Thymus (tissue), 11 donors: Measurements from ENCODE around the gene RAD51B. TPM values are rescaled to one million over a fixed set of nuclear protein-coding genes. Genes with fewer than 3 reads are reported as not detected.

Experiments
- DNase-seq, 9 donors: peaks; one replicate each; pipeline ENCODE4 v3.0.0-alpha.2; 2013; ENCODE audit warnings: low spot score in 9 of 9, low read depth in 6 of 9, missing footprints in 1 of 9
- H3K27ac ChIP-seq, 2 donors: one replicate each; pipeline ENCODE4 v1.5.1; 2013; ENCODE audit warnings: control low read depth in 1 of 2, low read depth in 1 of 2, low read length in 1 of 2, mild to moderate bottlenecking in 1 of 2, moderate library complexity in 1 of 2
- H3K27me3 ChIP-seq, 2 donors: one replicate each; pipeline ENCODE4 v1.5.1; 2013; ENCODE audit warnings: low read length in 1 of 2; ENCODE audit not compliant: control insufficient read depth in 2 of 2, insufficient read depth in 1 of 2
- H3K36me3 ChIP-seq, 2 donors: one replicate each; pipeline ENCODE4 v1.5.1; 2013; ENCODE audit warnings: low read length in 1 of 2, mild to moderate bottlenecking in 1 of 2, moderate library complexity in 1 of 2; ENCODE audit not compliant: control insufficient read depth in 2 of 2, insufficient read depth in 2 of 2
- H3K4me1 ChIP-seq, 2 donors: one replicate each; pipeline ENCODE4 v1.5.1; 2013; ENCODE audit warnings: low read length in 2 of 2; ENCODE audit not compliant: control insufficient read depth in 2 of 2, insufficient read depth in 2 of 2
- H3K4me3 ChIP-seq, 2 donors: one replicate each; pipeline ENCODE4 v1.5.1; 2013; ENCODE audit warnings: low read length in 2 of 2, control low read depth in 1 of 2, mild to moderate bottlenecking in 1 of 2
- H3K9me3 ChIP-seq, 2 donors: one replicate each; pipeline ENCODE4 v1.5.1; 2013; ENCODE audit warnings: low read length in 1 of 2, mild to moderate bottlenecking in 1 of 2; ENCODE audit not compliant: control insufficient read depth in 2 of 2, insufficient read depth in 1 of 2
- WGBS: extraction: QIAGEN DNeasy Blood & Tissue Kit; methylation state at CpG from one replicate; pipeline ENCODE4 v1.1.7; 2013; 5-methylcytosine and 5-hydroxymethylcytosine counted together
- polyA plus RNA-seq: library from polyadenylated mRNA; stranded (reverse); fragments of 200-250 nt; gene quantifications from one replicate; pipeline ENCODE4 v1.2.3, GENCODE V29; 2013
- total RNA-seq: library from RNA; stranded (reverse); fragments of 120-200 nt; gene quantifications from one replicate; pipeline ENCODE4 v1.2.4, GENCODE V29; 2013
- donor health status: healthy.

The RAD51B gene
- total and polyA plus RNA-seq, 2 donors: 7.8 to 17.8 TPM

DNA sequence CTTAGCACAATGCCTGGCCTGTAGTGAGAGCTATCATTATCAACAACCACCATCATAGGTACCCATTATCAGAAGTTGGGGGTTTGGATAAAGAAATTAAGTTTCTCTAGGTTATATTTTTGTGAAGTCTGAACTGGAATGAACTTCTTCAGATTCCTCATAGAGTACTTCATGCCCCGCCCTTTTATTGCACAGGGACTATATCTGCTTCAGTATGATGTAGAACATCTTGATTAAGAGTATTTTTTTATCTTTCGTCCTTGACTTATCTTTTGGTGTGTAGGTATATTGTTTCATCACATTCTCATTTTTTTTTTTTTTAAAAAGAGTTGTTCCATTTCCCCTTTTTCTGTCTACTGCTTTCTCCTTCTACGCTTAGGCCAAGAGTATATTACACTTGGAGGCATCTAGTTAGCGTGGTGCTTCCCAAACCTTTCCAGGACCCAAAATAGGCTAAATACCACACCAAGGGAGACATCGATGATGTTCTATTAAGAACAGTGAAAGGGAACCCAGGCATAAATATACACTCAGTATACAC lies 505.8 kb downstream of the RAD51B start:
- over 99% methylated on average over 5 of the region's 5 CpGs for WGBS
- no peaks in the 10 kb centered on the region for H3K36me3 ChIP-seq
- no peak for DNase-seq
- H3K27me3 ChIP-seq: no peaks in the 10 kb centered on the region
- no peak overlapping the region for H3K27ac ChIP-seq
- peaks cover 0 to 4% of the 10 kb centered on the region in 2 donors for H3K9me3 ChIP-seq
- H3K4me1 ChIP-seq: no peaks in the 10 kb centered on the region
- no peak overlapping the region for H3K4me3 ChIP-seq

DNA sequence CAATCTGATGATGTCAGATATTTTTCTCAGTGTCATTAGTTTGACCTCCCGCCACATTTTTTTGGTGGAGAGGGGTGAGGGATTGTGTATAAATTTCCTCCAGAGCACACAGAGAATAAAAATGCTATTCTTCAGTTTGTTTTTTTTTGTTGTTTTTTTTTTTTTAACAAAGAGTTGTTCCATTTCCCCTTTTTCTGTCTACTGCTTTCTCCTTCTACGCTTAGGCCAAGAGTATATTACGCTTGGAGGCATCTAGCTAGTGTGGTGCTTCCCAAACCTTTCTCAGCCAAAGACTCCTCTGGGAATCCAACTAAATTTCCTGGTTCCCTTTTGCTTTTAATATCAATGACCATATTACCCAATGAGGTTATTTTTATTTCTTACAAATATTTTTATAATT lies 507.7 kb downstream of the RAD51B start:
- 94% methylated on average over 3 of the region's 3 CpGs for WGBS
- no peaks in the 10 kb centered on the region for H3K36me3 ChIP-seq
- H3K27ac ChIP-seq: no peak overlapping the region
- no peak overlapping the region for H3K4me3 ChIP-seq
- H3K9me3 ChIP-seq: peaks cover 0 to 4% of the 10 kb centered on the region in 2 donors
- DNase-seq: no peak
- H3K4me1 ChIP-seq: no peaks in the 10 kb centered on the region
- no peaks in the 10 kb centered on the region for H3K27me3 ChIP-seq

DNA sequence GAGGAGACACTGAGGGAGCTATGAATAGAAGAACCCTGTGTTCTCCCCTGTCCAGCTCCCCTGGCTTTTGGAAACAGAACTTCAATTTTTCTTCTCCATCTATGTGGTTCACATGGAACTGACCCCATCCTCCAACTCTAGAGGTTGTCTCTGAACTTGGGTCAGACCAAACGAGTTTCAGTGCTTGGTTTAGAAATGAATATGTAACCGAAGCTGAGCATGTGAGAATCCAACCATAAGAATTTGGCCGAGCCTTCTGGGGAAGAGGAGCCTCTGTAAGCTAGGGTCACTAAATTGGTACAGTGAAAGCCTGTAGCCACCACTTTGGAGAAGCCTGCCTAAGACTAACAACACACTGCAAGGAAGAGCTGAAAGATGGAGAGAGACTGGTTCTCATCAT lies 508.9 kb downstream of the RAD51B start:
- Histone ChIP-seq H3K4me3 (no peak overlapping the region), H3K9me3 (peaks cover 0 to 4% of the 10 kb centered on the region in 2 donors), H3K4me1 (no peaks in the 10 kb centered on the region), H3K27me3 (no peaks in the 10 kb centered on the region), H3K36me3 (no peaks in the 10 kb centered on the region), H3K27ac (no peak overlapping the region)
- WGBS: 95% methylated on average over 3 of the region's 3 CpGs
- DNase-seq: no peak

DNA sequence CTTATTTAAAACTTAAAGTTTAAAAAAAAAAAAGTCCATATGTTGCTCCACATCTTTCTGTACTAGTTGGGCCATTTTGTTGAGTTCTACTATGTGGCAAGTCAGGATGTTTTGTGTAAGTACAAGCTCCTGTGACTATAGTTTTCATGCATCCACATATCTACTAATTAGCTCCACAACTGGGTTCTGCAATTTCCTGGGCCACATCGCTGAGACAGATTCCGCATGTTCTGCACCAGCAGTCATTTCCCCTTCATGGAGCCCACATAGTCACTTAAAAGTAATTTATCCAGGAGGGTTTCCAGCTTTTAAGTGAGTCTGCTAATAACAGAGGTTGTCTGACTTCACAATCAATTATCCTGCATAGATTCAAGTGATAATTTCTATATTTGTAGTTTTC lies 511.8 kb downstream of the RAD51B start:
- Histone ChIP-seq H3K4me3 (no peak overlapping the region), H3K9me3 (no peaks in the 10 kb centered on the region), H3K27me3 (no peaks in the 10 kb centered on the region), H3K27ac (no peak overlapping the region), H3K4me1 (no peaks in the 10 kb centered on the region), H3K36me3 (no peaks in the 10 kb centered on the region)
- no peak for DNase-seq
- WGBS: 96% methylated on average over 2 of the region's 2 CpGs

DNA sequence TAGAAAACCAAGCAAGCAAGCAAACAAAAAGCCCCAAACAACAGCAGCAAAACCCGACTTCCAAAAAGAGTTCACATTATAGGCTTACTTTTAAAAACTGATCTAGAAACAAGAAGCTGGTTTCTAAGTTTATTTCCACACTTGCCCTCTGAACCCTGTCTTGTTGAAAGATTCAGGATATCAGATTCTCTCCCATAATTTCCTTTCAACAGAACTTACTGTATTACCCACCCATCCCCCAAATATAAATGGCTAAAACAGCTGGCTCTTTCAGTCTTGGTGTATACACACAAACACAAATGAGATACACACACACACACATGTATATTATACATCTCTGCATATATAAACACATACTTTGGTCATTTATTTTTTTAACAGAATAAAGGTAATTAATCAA lies 512.4 kb downstream of the RAD51B start:
- H3K27ac ChIP-seq: no peak overlapping the region
- no peak overlapping the region for H3K4me3 ChIP-seq
- DNase-seq: no peak
- 96% methylated on average over 1 of the region's 1 CpG for WGBS
- no peaks in the 10 kb centered on the region for H3K9me3 ChIP-seq
- no peaks in the 10 kb centered on the region for H3K36me3 ChIP-seq
- H3K4me1 ChIP-seq: no peaks in the 10 kb centered on the region
- H3K27me3 ChIP-seq: no peaks in the 10 kb centered on the region

DNA sequence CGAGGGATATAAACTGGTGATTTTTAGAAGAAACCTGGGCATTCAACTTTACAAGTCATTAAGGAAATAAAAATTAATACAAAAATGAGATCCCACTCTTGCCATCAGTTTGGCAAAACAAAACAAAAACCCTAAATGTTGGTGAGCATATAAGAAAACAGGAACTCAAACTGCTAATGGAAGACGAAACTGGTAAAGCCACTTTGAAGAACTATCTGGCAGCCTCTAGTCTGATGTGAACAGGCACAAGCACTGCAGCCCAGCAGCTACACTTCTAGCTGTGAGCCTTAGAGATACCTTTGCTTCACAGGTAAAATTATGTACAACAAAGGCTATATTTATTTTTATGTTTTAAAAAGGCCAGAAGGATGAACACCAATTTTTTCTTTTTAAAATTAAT lies 513.7 kb downstream of the RAD51B start:
- WGBS: 88% methylated on average over 2 of the region's 2 CpGs
- peak in 1 of 9 donors; percentile 16 for DNase-seq
- Histone ChIP-seq H3K27ac (no peak overlapping the region), H3K9me3 (no peaks in the 10 kb centered on the region), H3K27me3 (no peaks in the 10 kb centered on the region), H3K4me1 (no peaks in the 10 kb centered on the region), H3K4me3 (no peak overlapping the region), H3K36me3 (no peaks in the 10 kb centered on the region)

DNA sequence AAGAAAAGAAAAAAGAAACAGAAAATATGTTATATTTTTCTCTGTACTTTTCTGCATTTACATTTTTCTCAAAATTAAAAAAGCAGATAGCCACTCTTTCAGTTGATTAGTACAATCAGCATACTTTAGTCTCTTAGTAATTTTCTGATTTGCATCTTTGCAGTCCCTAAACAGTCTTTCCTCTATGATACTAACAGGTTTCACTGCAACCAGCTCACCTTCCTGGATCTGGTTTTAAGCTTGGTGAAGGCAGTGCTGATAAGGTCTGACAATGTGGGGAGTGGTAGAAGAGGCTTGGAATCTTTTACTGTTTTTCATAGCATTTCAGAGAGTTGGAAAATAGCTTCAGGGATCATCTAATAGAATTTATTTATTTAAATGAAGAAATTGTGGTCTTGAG lies 515.7 kb downstream of the RAD51B start:
- Histone ChIP-seq H3K27me3 (no peaks in the 10 kb centered on the region), H3K9me3 (no peaks in the 10 kb centered on the region), H3K4me3 (no peak overlapping the region), H3K36me3 (no peaks in the 10 kb centered on the region), H3K4me1 (no peaks in the 10 kb centered on the region), H3K27ac (no peak overlapping the region)
- no peak for DNase-seq

DNA sequence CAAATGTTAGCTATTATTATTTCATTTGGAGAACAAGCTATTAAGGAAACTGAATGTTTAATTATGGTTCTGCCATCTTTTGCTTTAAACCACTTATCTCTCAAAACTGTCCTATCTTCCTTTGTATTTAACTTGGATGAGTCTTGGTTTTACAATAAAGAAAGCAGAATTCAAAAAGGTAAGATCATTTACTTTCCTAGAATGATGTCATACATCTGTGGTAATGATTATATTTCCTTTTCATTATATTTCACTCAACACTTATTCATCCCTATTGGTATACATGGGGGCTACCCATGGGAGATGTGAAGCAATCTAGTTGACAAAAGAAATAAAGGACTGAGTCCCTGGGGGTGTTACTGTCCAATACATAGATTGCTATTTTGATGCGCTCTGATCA lies 516.6 kb downstream of the RAD51B start:
- Histone ChIP-seq H3K36me3 (no peaks in the 10 kb centered on the region), H3K4me3 (no peak overlapping the region), H3K27ac (no peak overlapping the region), H3K27me3 (no peaks in the 10 kb centered on the region), H3K9me3 (no peaks in the 10 kb centered on the region), H3K4me1 (no peaks in the 10 kb centered on the region)
- no peak for DNase-seq
- 97% methylated on average over 1 of the region's 1 CpG for WGBS

DNA sequence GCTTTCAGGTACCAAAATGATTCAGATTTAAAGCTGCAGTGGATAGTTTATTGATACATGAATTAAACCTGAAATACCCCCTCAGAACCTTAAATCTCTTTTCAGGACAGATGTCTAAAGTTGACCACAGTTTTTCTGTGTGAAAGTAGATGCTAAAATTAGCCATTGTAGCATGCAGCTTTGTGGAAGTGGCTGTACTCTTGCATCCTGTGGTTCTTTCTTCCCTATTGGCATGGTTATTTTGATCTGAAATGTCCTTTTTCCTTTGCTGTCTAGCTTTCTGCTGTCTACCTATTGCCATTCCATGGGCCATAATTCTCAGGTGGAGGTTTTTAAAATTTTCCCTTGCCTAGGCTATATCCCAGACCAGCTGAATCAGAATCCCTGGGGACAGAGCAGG lies 517.7 kb downstream of the RAD51B start:
- no peak overlapping the region for H3K27ac ChIP-seq
- H3K36me3 ChIP-seq: no peaks in the 10 kb centered on the region
- no peak for DNase-seq
- no peak overlapping the region for H3K4me3 ChIP-seq
- H3K9me3 ChIP-seq: no peaks in the 10 kb centered on the region
- H3K27me3 ChIP-seq: no peaks in the 10 kb centered on the region
- H3K4me1 ChIP-seq: peaks cover 0 to 7% of the 10 kb centered on the region in 2 donors

DNA sequence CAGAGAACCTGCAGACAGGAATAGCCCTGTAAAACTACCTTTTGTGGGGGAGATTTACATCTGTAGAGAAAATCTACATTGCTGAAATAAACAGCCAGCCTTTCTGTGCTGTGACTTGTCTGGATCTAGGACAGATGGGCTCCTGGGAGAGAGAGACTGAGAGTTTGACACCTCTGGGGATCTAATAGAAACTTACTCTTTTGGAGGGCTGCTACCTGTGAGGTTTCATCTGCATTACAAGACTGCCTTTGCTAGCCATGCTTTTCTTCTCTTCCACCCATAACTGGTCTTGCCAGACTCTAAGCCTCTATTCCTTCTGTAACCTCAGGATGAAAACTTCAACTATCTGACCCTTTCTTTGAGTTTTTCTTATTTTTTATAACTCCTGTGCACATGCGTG lies 520.7 kb downstream of the RAD51B start:
- no peak overlapping the region for H3K4me3 ChIP-seq
- peaks cover 9 to 22% of the 10 kb centered on the region in 2 donors for H3K4me1 ChIP-seq
- H3K9me3 ChIP-seq: peaks cover 0 to under 1% of the 10 kb centered on the region in 2 donors
- H3K36me3 ChIP-seq: no peaks in the 10 kb centered on the region
- H3K27ac ChIP-seq: no peak overlapping the region
- 98% methylated on average over 1 of the region's 1 CpG for WGBS
- no peak for DNase-seq
- no peaks in the 10 kb centered on the region for H3K27me3 ChIP-seq
